HG03460 (cell line): Measurements from ENCODE around the gene PLAC8L1.

ENCODE experiments used
- ATAC-seq: cut with Tn5 transposase; IDR thresholded peaks from one replicate; pipeline ENCODE4 v1.9.1; 2021; ENCODE audit not compliant: unreplicated experiment

Gene PLAC8L1

DNA sequence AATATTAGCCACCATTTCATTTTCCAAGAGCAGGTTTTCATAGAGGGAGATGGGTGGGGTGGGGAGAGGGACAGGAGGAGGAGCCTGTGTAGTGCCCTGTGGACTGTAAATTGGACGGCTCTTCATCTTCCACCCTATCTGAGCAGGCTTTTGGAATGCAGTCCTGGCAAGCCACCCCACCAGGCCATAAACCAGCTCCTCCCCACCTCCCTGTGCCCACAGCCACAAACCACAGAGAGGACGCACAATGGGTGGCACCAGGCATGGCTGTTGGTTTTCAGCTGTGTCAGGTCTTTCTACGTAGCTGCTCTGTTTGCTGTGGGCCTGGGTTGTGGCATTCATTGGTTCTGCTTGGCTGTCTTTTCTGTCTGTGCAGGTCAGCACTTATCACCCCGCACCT lies 58.0 kb downstream of the PLAC8L1 start:
- no peak for ATAC-seq

DNA sequence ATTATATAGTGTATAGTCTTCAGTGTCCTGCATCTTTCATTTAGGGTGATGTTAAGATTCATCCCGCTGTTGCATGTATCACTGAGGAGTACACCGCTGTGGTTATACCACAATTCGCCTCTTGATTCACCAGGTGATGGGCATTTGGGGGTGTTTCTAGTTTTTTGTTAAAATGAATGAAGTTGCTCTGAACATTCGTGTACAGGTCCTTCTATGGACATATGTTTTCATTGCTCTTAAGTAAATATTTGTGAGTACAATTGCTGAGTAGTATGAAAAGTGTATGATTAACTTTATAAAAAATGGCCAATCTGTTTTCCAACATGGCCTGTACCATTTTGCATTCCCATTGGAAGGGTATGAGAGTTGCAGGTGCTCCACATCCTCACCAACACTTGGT lies 61.7 kb downstream of the PLAC8L1 start:
- no peak for ATAC-seq

DNA sequence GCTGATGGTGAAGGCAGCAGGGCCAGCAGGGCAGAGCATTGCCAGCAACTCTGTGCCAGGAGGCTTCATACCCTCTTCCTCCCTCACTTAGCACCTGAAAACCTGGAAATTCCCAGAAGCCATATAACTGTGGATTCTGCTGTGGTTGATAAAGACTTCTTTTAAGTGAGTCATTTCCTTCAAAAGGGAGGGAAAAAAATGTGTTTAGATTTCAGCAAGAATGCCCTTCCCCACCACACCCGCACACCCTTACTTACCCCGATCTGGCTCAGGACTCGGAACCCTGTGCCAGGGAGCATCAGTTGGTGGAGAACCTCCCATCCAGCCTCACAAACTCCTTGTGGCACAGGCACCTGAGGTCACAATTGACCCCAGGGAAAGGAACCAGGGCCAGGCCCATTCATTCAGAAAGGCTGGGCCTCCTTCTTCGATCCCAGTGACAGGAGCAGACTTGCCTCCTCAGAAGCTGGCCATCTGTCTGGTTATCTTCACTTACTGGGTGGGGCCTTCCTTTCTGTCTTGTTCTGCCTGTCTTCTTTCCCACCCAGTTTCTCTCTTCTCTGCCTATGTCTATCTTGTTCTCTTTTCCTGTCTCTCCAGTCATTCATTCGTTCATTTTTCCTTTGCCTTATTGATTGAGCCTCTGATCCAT lies 62.6 kb downstream of the PLAC8L1 start:
- no peak for ATAC-seq

DNA sequence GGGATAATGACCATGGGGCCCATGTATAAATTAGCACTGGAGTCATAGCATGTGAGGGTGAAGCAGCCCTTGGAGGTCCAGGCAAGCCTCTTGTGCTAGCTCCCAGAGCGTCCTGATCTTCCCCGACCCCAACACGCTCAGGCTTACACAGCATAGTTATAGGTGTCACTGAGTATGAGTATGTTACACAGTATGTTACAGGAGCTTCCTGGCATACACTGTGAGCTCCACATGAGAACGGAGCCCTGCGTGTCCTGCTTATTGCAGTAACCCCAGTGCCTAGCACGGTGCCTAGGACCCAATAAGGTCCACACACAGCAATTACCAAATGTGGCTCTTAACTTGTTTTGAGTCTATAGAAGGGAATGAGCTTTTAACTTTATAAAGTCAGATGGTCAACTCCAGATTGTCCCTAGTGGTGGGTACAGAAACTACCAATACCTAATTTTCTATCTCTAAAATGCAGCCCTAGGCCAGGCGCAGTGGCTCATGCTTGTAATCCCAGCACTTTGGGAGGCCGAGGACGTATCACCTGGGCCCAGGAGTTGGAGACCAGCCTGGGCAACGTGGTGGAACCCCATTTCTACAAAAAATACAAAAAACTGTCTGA lies 64.1 kb downstream of the PLAC8L1 start:
- peak; percentile 62 for ATAC-seq

GRCh38 chr5:146040527-146040926 lies 64.8 kb downstream of the PLAC8L1 start:
- no peak for ATAC-seq

DNA sequence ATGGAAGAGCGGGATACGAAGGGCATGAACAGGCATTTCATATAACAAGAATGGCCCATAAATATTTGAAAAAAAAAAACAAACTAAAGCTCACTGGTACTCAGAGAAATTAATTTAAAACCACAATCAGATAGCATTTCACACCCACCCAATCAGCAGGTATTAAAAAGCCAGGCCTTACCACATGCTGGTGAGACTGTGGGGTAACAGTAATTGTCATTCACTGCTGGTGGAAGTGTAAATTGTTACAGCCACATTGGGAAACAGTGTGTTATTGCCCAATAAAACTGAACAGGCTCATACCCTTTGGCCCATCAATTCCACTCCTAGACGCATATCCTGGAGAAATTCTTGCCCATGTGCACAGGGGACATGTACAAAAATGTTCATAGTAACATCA lies 66.0 kb downstream of the PLAC8L1 start:
- no peak for ATAC-seq

- ATAC-seq, result no peak
Observed at GRCh38 chr5:146034605-146035004, 70.8 kb downstream of the PLAC8L1 start.
